Right renal cortex interstitium (tissue), 3 donors: ENCODE results near the gene NOP9. TPM values are rescaled to one million over a fixed set of nuclear protein-coding genes. Genes with fewer than 3 reads are reported as not detected.

Experiments used
- DNase-seq, 3 donors: peaks; one replicate each; pipeline ENCODE4 v3.0.0-alpha.2; 2013; ENCODE audit warnings: low read depth in 3 of 3, low spot score in 2 of 3
- polyA plus RNA-seq, 3 donors: library from polyadenylated mRNA; unstranded; fragments of 120-200 nt; gene quantifications; one replicate each; pipeline ENCODE4 v1.2.1, GENCODE V29; 2013; ENCODE audit not compliant: insufficient read length in 3 of 3

NOP9 gene
- polyA plus RNA-seq, 3 donors, result 26.2 to 26.6 (median 26.4) TPM

DNA sequence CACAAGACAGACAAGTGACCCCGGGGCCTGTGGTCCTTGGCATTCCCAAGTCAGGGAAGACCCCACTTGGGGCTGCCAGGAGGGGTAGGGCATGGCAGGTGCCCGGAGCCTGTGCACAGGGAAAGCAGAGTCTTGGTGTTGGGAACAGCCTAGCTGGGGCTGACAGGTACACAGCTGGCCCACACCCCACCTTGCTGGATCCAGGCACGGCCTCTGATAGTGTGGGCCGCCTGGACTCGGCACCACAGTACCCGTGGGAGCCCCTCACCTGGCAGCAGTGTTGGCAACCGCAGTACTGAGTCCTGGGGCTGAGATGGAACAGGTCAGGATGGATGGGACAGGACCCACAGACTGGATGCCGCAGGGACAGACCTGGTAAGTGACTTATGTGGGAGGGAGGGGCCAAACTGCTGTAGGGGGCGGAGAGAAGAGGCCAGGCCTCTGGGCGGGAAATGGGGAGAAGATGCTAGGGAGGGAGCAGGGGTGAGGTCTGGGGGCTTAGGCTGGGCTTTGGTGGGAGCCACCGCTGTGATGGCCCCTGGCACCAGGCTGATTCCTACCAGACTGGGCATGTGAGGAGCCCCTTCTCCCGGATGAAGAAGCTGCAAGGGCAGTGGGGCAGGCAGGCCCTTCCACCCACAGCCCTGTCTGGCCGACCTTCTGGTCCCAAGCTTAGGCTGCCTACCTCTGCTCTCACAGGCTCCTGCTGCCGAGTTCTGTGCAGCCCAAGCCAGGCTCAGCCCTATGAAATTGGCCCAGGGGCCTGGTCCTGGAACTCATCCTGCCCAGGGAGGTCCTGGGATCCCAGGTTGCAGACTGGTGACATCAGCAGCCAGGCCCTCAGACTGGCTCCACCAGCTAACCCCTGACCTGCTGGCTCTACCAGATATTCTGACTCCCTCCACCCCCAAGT lies 36.6 kb upstream of the NOP9 start, which contains the start of gene TGM1:
TGM1 (minus strand) TSS at position 357 of the 913 bp plus-strand sequence. CDS start 825 bp downstream, outside the sequence.
- no peak for DNase-seq

GRCh38 chr14:24263848-24264247 lies 35.8 kb upstream of the NOP9 start:
- DNase-seq, result no peak

DNA sequence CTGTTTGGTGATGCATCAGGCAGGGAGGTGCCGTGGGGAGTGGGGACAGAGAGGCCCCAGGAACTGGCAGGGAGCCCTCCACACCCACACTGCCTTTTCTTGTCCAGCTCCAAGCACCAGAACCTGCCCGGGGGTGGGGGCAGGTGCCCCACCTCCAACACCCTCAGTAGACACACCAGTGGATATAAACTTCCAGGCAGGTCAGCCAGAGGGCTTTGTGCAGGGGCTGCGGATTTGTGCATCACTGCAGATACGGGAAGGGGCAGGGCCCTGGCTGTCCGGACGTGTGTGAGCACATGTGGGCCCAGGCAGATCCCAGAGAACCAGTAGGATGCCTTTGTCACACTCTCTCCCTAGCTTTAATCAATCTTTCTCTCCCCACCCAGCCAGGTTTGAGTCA lies 35.4 kb upstream of the NOP9 start:
- no peak for DNase-seq

DNA sequence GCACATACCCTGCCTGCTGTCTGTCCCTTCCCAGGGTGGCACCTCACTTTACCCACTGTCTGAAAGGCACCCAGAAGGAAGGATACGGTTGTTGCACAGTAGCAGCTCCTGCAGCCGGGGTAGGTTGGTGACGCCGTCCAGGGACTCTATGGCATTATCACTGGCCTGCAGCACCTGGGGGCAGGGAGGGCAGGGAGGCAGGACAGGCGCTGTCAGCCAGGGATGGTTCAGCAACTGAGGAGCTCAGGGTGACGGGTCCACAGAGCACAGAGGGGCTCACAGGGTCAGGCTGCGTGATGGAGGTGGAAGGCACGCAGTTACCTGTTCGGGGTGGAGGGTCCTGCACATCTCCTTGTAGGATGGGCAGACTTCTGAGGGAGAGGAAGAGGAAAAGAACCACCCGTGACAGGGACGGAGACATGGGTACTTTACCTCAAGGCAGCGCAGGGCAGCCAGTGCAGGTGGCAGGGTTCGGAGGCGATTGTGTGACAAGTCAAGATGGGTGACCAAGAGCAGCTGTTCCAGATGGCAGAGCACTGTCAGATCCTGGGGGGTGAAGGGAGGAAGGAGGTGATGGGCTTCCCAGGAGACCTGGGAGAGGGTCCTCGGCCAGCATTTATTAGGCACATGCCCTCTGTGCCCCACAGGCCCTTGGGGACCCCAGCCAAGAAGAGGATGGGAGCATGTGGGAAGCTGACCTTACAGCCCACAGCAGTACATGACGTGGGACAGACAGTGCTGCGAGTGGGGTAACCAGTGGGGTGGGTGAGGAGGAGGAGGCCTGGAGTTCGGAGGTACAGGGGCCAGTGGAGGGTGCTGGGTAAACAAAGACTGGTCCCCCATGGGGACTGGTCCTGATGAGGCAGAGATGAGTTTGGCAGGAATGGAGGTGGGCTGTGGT lies 33.1 kb upstream of the NOP9 start:
- no peak for DNase-seq

DNA sequence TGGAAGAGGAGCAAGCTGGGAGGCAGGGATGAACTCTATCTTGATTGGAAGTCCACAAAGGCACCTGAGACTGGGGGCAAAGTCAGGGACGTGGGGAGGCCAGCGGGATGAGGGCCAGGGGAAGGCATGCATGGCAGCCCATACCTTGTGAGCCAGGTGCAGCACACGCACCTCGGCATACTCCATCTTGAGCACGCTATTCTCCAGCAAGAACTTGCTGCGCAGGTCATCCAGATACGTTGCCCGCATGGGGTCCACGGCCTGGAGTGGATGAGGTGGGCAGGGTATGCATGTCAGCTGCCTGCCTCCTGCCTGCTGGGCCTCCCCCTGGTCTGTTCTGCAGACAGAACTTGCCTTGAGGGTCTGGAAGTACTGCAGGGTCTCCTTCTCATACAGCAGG lies 32.1 kb upstream of the NOP9 start:
- DNase-seq, result no peak

DNA sequence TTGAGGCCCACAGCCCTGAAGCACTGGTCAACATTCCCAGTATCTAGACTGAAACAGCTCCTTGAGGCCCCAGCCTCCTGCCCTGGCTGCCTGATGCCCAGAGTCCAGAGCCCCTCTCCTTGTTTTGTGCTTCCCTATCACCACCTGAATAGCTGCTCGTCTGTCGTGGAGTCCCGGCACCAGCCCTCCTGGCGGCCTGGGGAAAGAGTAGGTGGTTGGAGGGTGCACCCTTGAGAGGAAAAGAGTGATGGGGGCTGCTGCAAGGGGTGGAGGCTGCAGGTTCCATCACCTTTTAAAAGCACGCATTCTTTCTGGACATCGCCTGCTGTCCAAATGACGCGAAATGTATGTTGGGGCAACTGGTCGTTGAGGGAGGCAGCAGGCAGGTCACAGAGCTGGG lies 31.4 kb upstream of the NOP9 start:
- DNase-seq, result no peak

GRCh38 chr14:24269368-24269767 lies 30.3 kb upstream of the NOP9 start:
- DNase-seq, result no peak

- no peak for DNase-seq
Measured at GRCh38 chr14:24269910-24270536, 29.6 kb upstream of the NOP9 start.

GRCh38 chr14:24270537-24271133 lies 29.0 kb upstream of the NOP9 start:
- no peak for DNase-seq

DNA sequence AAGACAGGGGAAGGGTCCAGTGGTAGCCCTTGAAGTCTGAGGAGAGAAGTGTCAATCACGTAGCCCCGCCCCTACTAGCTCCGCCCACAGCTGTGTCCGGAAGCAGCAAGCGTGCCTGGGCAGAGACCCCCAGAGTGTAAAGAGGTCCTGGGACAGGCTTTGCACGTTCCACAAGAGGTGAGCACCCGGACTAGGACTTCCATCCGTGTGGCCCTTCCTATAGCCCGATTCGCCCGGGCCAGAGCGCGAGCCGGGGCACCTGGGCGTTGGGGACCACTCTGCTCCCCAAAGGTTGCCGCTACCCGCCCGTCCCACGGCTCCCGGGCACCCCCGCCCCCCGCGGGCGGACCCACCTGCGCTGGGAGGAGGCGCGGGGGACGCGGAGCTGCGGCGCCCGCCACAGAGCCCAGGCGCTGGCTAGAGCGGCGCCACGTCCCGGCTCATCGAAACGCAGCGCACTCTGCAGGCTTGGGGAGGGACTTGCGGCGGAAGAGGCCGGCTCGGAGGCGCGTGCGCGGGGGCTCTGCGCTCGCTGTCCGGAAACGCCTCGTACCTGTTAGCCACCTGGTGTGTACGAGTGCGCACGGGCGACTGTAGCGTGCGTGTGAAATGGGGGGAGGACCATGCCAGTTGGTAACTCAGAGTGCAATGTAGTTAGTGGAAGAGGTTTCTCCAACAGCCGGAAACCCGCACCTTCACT lies 28.4 kb upstream of the NOP9 start, which contains the start of gene RABGGTA:
RABGGTA (minus strand) TSS at position 464 of the 700 bp plus-strand sequence. CDS start 482 bp downstream, outside the sequence.
- peak; percentile 71 to 76 (median 74) for DNase-seq

DNA sequence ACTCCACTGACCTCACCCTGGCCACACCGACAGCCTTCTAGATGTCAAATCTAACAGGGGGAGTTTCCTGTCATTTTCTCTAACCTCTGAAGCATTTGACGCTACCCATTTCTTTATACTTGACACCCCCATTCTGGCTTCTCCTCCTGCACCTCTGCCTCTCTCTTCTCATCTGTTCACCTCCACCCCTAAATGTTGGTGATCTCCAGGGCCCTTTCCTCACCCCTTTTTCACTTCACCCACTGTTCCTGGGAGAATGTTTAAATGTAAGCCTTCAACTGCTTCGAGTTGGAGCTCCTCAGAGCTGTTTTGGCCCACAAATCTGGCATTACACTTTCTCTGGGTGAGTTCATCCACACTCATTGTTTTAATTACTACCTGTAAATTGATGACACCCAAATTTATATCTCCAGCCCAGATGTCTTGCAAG lies 27.8 kb upstream of the NOP9 start:
- no peak for DNase-seq

GRCh38 chr14:24272467-24272866 lies 27.2 kb upstream of the NOP9 start:
- no peak for DNase-seq

DNA sequence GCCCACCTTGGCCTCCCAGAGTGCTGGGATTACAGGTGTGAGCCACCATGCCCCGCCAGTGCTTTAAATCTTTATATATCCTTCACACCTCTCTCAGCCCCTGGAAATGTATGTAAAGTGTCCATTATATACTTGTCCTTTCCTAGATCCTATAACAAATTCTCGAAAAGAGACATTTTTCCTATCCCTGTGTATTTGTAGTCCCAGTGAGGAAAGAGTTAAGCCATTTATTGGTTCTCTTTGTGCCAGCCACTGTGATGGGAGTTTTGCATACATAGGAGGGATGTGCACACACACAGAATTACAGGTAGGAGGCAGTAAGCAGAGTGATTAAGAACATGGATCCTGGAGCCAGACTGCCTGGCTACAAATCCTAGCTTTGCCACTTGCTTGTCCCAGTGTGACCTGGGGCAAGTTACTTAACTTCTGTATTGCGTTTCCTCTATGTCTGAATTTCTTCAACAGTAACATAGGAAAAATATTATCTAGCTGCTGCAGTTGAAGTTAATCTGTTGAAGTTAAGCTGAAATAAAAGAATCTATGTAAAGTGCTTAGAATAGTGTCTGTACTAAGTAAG lies 26.1 kb upstream of the NOP9 start:
- DNase-seq, result no peak

GRCh38 chr14:24274101-24274543 lies 25.5 kb upstream of the NOP9 start:
- no peak for DNase-seq

DNA sequence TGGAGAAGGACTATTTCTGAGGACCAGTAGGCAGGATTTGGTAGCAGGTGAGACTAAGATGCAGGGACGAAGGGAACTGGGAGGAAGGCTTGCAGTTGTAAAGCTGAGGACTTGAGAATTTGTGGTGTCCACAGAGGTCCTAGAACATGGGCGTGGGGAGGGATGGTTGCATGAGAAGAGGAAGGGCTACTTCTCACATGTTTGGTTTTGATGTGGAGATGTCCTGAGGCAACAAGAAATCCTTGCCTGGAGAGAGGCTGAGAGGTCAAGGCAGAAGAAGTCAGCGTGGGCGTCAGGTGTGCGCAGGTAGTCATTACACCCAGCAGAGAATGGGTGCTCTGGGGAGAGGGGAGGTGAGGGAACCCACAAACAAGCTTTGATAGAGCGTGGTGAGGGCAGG lies 22.6 kb upstream of the NOP9 start:
- DNase-seq, result no peak

DNA sequence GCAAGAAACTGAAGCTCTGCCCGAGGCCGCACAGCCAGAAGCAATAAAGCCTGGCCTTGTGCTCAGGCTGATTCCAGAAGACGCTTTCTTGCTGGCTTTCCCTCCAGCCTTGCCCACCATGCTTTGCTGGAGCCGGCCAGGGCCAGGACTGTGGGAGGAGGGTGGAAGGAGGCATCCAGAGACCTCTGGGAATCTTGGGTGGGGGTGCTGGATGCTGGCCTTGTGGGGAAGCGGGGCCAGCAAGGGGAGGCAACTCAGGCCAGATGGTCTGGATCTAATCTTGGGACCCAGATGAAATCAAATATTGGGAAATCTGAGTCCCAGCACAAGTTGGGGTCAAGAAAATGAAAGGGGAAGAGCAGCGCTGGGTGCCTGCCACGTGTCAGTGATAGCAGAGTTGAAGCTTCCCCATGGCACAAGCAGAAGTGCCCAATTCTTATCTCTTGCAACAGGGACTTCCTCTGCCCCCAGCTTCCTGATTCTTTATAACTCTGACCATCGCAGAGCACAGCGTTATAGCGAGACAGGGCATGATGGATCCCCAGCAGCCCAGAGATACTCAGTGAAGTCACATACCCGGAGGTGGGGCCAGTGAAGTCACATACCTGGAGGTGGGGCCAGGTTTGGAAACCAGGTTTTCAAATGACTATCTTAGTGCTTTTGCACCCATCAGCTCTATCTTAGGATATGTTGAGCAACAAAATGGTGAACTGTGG lies 21.9 kb upstream of the NOP9 start:
- DNase-seq, result no peak

DNA sequence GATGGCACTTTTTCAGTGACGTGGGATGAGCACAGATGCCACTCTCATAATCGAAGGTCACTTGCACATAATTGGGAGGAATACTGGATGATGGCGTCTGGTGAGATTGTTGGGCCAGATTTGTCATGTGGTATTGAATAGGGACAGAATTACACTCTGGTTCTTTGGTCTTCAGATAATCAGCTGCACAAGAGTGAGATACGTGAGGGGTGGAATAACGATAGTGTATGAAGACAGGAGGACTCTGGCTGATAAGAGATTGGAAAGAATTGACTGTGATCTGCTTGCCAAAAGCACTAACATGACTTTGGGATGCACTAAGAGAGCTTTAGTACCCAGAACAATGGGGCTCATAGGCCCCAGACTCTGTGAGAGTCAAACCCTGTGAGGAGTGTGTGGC lies 21.2 kb upstream of the NOP9 start:
- DNase-seq, result no peak

DNA sequence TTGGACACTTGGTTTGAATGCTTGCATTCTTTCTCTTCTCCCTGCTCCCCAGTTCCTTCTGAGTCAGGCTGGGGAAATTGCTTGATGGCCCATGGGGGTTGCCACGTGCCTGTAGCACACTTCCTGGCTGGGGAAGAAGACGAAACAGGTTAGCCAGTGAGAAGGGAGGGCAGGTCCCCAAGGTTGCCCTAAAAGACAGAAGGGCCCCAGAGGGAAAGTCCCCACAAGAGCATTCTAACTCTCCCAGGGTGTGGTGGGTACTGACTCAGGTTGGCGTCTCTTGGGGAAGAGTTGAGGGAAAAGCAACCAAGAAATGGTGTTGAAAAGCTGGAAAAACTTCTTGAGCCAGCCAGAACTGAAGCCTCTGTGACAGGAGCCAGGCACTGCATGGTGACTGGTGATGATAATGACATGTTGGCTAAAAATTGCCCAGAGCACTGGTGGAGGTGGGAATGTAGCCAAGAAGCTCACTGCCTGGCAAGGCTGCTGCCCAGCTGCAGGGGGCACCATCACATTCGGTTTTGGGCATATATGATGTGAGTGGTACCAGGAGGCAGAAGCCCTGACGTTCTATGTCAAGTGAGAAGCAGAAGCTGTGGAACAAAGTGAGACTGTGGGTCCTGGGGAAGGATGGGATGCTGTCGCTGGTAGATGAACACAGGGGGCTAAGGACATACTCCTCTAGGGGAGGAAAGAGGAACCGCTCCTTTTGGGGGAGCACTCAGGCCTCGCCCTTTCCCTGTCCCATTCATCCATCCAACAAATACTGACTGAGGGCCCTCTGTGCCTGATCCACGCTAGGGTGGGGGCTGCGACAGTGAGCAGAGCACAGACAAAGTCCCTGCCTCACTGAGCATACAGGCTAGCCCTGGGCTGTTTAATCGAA lies 20.1 kb upstream of the NOP9 start:
- DNase-seq, result no peak
